ENCODE measurements around the gene PAIP1.

Gene PAIP1

GRCh38 chr5:43547532-43547931 is 9.3 kb downstream of the PAIP1 start:
- DNase-seq (ENCODE audit: insufficient read length, low spot score) (no peak), FAIRE-seq (no peak)
- TF ChIP-seq CTCF (IDR thresholded peaks at IDR 0.05; ENCODE audit: insufficient read depth, missing control alignments), result no peak

GRCh38 chr5:43543434-43543833 is 13.4 kb downstream of the PAIP1 start:
- no peak for TF ChIP-seq CTCF (IDR thresholded peaks at IDR 0.05; ENCODE audit: insufficient read depth, missing control alignments)
- DNase-seq (ENCODE audit: insufficient read length, low spot score), result no peak
- no peak for FAIRE-seq

- FAIRE-seq (no peak), DNase-seq (ENCODE audit: insufficient read length, low spot score) (no peak)
- TF ChIP-seq CTCF (IDR thresholded peaks at IDR 0.05; ENCODE audit: insufficient read depth, missing control alignments), result no peak
These were observed 16.1 kb downstream of the PAIP1 start for GRCh38 chr5:43540746-43541145.

- DNase-seq (ENCODE audit: insufficient read length, low spot score), result no peak
- FAIRE-seq, result no peak
- TF ChIP-seq CTCF (IDR thresholded peaks at IDR 0.05; ENCODE audit: insufficient read depth, missing control alignments), result no peak
These were observed 19.9 kb downstream of the PAIP1 start for GRCh38 chr5:43536972-43537371.

GRCh38 chr5:43533646-43534045 is 23.2 kb downstream of the PAIP1 start:
- FAIRE-seq (no peak), DNase-seq (ENCODE audit: insufficient read length, low spot score) (no peak)
- no peak for TF ChIP-seq CTCF (IDR thresholded peaks at IDR 0.05; ENCODE audit: insufficient read depth, missing control alignments)

- DNase-seq (ENCODE audit: insufficient read length, low spot score), result no peak
- FAIRE-seq, result no peak
- TF ChIP-seq CTCF (IDR thresholded peaks at IDR 0.05; ENCODE audit: insufficient read depth, missing control alignments), result no peak
These were observed 26.2 kb downstream of the PAIP1 start for GRCh38 chr5:43530648-43531047.

GRCh38 chr5:43523662-43524072 is 33.2 kb downstream of the PAIP1 start:
- no peak for FAIRE-seq
- no peak for DNase-seq (ENCODE audit: insufficient read length, low spot score)
- TF ChIP-seq CTCF (IDR thresholded peaks at IDR 0.05; ENCODE audit: insufficient read depth, missing control alignments), result no peak
